HCT116 (cell line): ENCODE results near the gene PPP6R3. TPM values are rescaled to one million over a fixed set of nuclear protein-coding genes. Genes with fewer than 3 reads are reported as not detected.

Source experiments
- ATAC-seq: fragments of 200-7000 bp; cut with Tn5 transposase; 2 replicates; pipeline ENCODE4 v1.9.1; 2020; ENCODE audit warnings: mild to moderate bottlenecking, moderate library complexity
- BruUV-seq: library from RNA; stranded (reverse); fragments of 400-500 nt; replicated peaks from 2 replicates; lab custom pipeline; 2021; lab: Mats Ljungman, UMichigan
- CTCF ChIA-PET: fragments of 300-600 bp; sonication (Branson Sonifier 250); formaldehyde crosslinking; loops from one replicate; lab custom pipeline; 2021; ENCODE audit warnings: antibody characterized with exemption; lab: Charles Lee
- POLR2A ChIA-PET: fragments of 300-600, 350-600 bp; sonication (Branson Sonifier 250); formaldehyde crosslinking; loops from one replicate; lab custom pipeline; 2021; ENCODE audit warnings: antibody characterized with exemption; lab: Charles Lee
- RAD21 ChIA-PET, 2 experiments: fragments of 300-600 bp; sonication (Branson Sonifier 250); formaldehyde crosslinking; loops; one replicate each; lab custom pipeline; 2023; ENCODE audit warnings: low total read pairs in 2 of 2; ENCODE audit not compliant: uncharacterized antibody in 2 of 2, unreplicated experiment in 2 of 2, low non-redundant PET in 1 of 2; lab: Charles Lee
- DNase-seq: peaks from one replicate; pipeline ENCODE4 v3.0.0-alpha.2; 2010; ENCODE audit warnings: low read depth, low spot score
- H2AFZ ChIP-seq: fragments of 200-600 bp; shearing (Covaris generic), sonication (generic); 2 replicates; pipeline ENCODE4 v1.6.1; 2017; ENCODE audit warnings: low read depth, mixed run types, mixed read lengths, antibody characterized with exemption, low read length; ENCODE audit not compliant: poor library complexity, severe bottlenecking
- H3K27ac ChIP-seq: 2 replicates; pipeline ENCODE4 v1.5.1; 2012; ENCODE audit warnings: low read depth, low read length
- H3K27me3 ChIP-seq: fragments of 200-600 bp; sonication (generic); 2 replicates; pipeline ENCODE4 v1.6.1; 2016; ENCODE audit warnings: mixed run types, low read length, mixed read lengths; ENCODE audit not compliant: insufficient read depth
- H3K36me3 ChIP-seq, 2 experiments: fragments of 200-500 bp in 1 of 2; fragments of 200-600 bp in 1 of 2; sonication (Bioruptor generic) in 1 of 2; sonication (generic) in 1 of 2; 2 replicates each; pipeline versions ENCODE4 v1.5.1 to v1.6.1; 2014 to 2016; ENCODE audit warnings: low read length in 2 of 2, inconsistent platforms in 1 of 2, mixed read lengths in 1 of 2, mixed run types in 1 of 2; ENCODE audit not compliant: insufficient read depth in 2 of 2, control insufficient read depth in 1 of 2
- H3K4me1 ChIP-seq, 2 experiments: fragments of 200-600 bp in 1 of 2; sonication (generic) in 1 of 2; 2 replicates each; pipeline versions ENCODE4 v1.5.1 to v1.6.1; 2012 to 2017; ENCODE audit warnings: low read length in 2 of 2, inconsistent platforms in 1 of 2, mild to moderate bottlenecking in 1 of 2, mixed read lengths in 1 of 2, mixed run types in 1 of 2, moderate library complexity in 1 of 2; ENCODE audit not compliant: insufficient read depth in 2 of 2, control insufficient read depth in 1 of 2
- H3K4me2 ChIP-seq: fragments of 200-600 bp; sonication (generic); 2 replicates; pipeline ENCODE4 v1.6.1; 2017; ENCODE audit warnings: mixed run types, low read length, mixed read lengths
- H3K4me3 ChIP-seq, 2 experiments: fragments of 200-600 bp in 1 of 2; sonication (generic) in 1 of 2; replicated peaks in 1 of 2; 2 replicates each; pipeline ENCODE4 v1.5.1; 2011 to 2016; ENCODE audit warnings: low read length in 2 of 2, control low read depth in 1 of 2, low read depth in 1 of 2, mild to moderate bottlenecking in 1 of 2, mixed read lengths in 1 of 2, mixed run types in 1 of 2
- H3K79me2 ChIP-seq: fragments of 200-600 bp; sonication (generic); 2 replicates; pipeline ENCODE4 v1.6.1; 2017; ENCODE audit warnings: mild to moderate bottlenecking, mixed run types, low read length, moderate library complexity, mixed read lengths; ENCODE audit not compliant: insufficient read depth
- H3K9ac ChIP-seq: fragments of 200-600 bp; sonication (generic); 2 replicates; pipeline ENCODE4 v1.6.1; 2016; ENCODE audit warnings: low read length, mixed read lengths
- H3K9me2 ChIP-seq: fragments of 200-600 bp; sonication (generic), shearing (Covaris generic); 2 replicates; pipeline ENCODE4 v1.6.1; 2017; ENCODE audit warnings: mixed run types, mild to moderate bottlenecking, moderate library complexity; ENCODE audit not compliant: insufficient read depth
- H3K9me3 ChIP-seq, 2 experiments: fragments of 200-500 bp in 1 of 2; fragments of 200-600 bp in 1 of 2; sonication (Bioruptor generic) in 1 of 2; sonication (generic) in 1 of 2; 2 replicates each; pipeline ENCODE4 v1.6.1; 2014 to 2017; ENCODE audit warnings: low read length in 2 of 2, mixed read lengths in 2 of 2, inconsistent platforms in 1 of 2, low read depth in 1 of 2, mild to moderate bottlenecking in 1 of 2, mixed run types in 1 of 2, moderate library complexity in 1 of 2; ENCODE audit not compliant: control insufficient read depth in 1 of 2, insufficient read depth in 1 of 2
- H4K20me1 ChIP-seq: fragments of 200-600 bp; sonication (generic), shearing (Covaris generic); 2 replicates; pipeline ENCODE4 v1.6.1; 2017; ENCODE audit warnings: mixed run types, mild to moderate bottlenecking, moderate library complexity; ENCODE audit not compliant: insufficient read depth
- CBX3 ChIP-seq: IDR thresholded peaks from 2 replicates; pipeline ENCODE4 v1.6.1; 2012; ENCODE audit warnings: low read depth
- CEBPB ChIP-seq: IDR thresholded peaks from 2 replicates; pipeline ENCODE4 v1.6.1; 2012; ENCODE audit warnings: low read depth
- EZH2 ChIP-seq: fragments of 200-600 bp; sonication (generic); IDR thresholded peaks from 2 replicates; pipeline ENCODE4 v1.6.1; 2017; ENCODE audit warnings: antibody characterized with exemption, mixed run types
- EZH2phosphoT487 ChIP-seq: fragments of 200-600 bp; IDR thresholded peaks from 2 replicates; pipeline ENCODE4 v1.6.1; 2018; ENCODE audit warnings: antibody characterized with exemption, borderline replicate concordance
- POLR2A ChIP-seq: IDR thresholded peaks from 2 replicates; pipeline ENCODE4 v1.7.0; 2011; ENCODE audit warnings: borderline replicate concordance; ENCODE audit not compliant: insufficient read depth, insufficient read length; ENCODE audit errors: extremely low read depth
- RAD21 ChIP-seq: IDR thresholded peaks from 2 replicates; pipeline ENCODE4 v1.6.1; 2012; ENCODE audit warnings: low read depth, mild to moderate bottlenecking
- SIN3A ChIP-seq: IDR thresholded peaks from 2 replicates; pipeline ENCODE4 v1.6.1; 2012; ENCODE audit warnings: low read depth
- TCF7L2 ChIP-seq: IDR thresholded peaks from 2 replicates; pipeline ENCODE4 v1.7.0; 2011; ENCODE audit warnings: borderline replicate concordance, inconsistent platforms; ENCODE audit not compliant: insufficient read depth, insufficient read length; ENCODE audit errors: extremely low read depth
- ZFX ChIP-seq: fragments of 450-650 bp; IDR thresholded peaks from 2 replicates; pipeline ENCODE4 v1.6.1; 2017
- ZNF274 ChIP-seq: fragments of 200-500 bp; sonication (Bioruptor generic); IDR thresholded peaks from 2 replicates; pipeline ENCODE4 v1.6.1; 2014; ENCODE audit warnings: mild to moderate bottlenecking, low read depth, low read length, inconsistent platforms
- intact Hi-C: fragments of 100-400 bp; cut with micrococcal nuclease; formaldehyde crosslinking; loops from 2 replicates; pipeline ENCODE4 v1.10.0; 2022
- total RNA-seq: library from RNA; stranded (reverse); gene quantifications from one replicate; pipeline ENCODE4 v1.2.1, GENCODE V29; 2021; ENCODE audit not compliant: unreplicated experiment
- TF ChIP-seq, protein P1 (sequence below): IDR thresholded peaks from 2 replicates; pipeline ENCODE4 v1.6.1; 2012

The PPP6R3 gene
- total RNA-seq, 1 experiment from 2014 or later: 113 TPM

DNA sequence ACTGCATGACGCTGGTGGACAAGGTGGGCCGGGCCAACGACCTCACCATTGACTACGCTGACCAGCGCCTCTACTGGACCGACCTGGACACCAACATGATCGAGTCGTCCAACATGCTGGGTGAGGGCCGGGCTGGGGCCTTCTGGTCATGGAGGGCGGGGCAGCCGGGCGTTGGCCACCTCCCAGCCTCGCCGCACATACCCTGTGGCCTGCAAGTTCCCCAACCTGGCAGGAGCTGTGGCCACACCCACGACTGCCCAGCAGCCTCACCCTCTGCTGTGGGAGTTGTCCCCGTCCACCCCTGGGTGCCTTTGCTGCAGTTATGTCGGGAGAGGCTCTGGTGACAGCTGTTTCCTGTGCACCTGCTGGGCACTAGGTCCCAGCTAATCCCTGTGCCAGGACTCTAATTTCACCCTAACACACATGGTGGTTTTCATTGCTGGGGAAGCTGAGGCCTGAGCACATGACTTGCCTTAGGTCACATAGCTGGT lies 49.0 kb upstream of the PPP6R3 start:
- ChIA-PET RAD21 (no interaction called here), CTCF (no interaction called here)

DNA sequence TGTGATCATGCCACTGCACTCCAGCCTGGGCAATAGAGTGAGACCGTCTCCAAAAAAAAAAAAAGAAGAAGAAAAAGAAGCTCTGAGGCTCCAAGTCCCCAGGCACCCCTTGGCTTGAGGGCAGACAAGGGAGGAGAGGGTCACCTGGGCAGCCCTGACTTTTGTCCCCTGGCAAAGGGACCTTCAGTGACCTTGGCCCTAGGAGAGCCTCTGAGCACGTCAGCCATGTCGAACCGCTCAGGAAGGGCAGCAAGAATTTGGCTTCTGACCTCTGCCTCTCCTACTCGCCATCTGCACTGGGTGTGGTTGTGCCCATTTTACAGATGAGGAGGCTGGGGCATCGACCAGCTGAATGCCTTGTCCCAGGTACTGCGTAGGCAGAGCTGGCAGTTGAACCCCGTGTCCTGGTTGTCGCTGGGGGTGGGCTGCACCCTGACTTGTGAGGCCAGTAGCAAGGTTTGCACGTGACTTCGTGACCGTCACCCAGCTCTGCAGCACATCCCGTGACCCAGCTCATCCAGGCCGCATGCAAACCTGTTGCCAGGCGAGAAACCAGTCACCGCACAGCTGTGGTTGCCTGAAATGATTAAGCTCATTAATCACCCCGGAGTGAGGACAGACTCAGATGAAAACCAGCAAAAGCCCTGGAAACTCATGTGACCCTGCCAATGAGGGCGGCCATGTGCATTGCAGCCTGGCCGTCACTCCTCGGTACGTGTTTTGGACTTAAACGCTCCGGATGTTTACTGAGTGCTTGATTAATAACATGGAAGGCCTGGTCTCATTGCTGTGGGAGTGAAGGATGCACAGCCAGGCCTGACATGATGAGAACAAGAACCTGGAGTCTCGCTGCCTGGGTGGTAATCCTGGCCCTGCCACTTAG lies 47.7 kb upstream of the PPP6R3 start:
- no peak overlapping the region for H3K9ac ChIP-seq
- no peak overlapping the region for H3K4me3 ChIP-seq
- no peaks in the 10 kb centered on the region for H3K9me3 ChIP-seq
- H3K27ac ChIP-seq: no peak overlapping the region
- TF ChIP-seq ZNF274 (no peak), CEBPB (no peak), EZH2phosphoT487 (no peak), CBX3 (no peak)
- TF ChIP-seq, protein P1, sequence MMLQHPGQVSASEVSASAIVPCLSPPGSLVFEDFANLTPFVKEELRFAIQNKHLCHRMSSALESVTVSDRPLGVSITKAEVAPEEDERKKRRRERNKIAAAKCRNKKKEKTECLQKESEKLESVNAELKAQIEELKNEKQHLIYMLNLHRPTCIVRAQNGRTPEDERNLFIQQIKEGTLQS: no peak
- POLR2A ChIA-PET: no interaction called here
- no peaks in the 10 kb centered on the region for H3K79me2 ChIP-seq
- peaks cover 19 to 23% of the 10 kb centered on the region in 2 experiments; a peak in 3 of 4 replicates for H3K36me3 ChIP-seq
- DNase-seq (no peak), ATAC-seq (no peak)
- H3K9me2 ChIP-seq: no peaks in the 10 kb centered on the region
- H3K4me2 ChIP-seq: no peak overlapping the region
- RAD21 ChIA-PET: no interaction called here
- no peaks in the 10 kb centered on the region for H4K20me1 ChIP-seq
- no TSS peak for BruUV-seq
- H3K27me3 ChIP-seq: no peaks in the 10 kb centered on the region
- H2AFZ ChIP-seq: no peak overlapping the region
- H3K4me1 ChIP-seq: no peaks in the 10 kb centered on the region
- CTCF ChIA-PET: no interaction called here
- intact Hi-C loops: no loop called here

More for the DNA sequence above, 49.0 kb upstream of the PPP6R3 start:
- intact Hi-C loops: no loop called here
- no peaks in the 10 kb centered on the region for H3K79me2 ChIP-seq
- H3K4me2 ChIP-seq: no peak overlapping the region
- no peak overlapping the region for H2AFZ ChIP-seq
- no peaks in the 10 kb centered on the region for H3K9me3 ChIP-seq
- H3K9ac ChIP-seq: no peak overlapping the region
- H3K27ac ChIP-seq: no peak overlapping the region
- TF ChIP-seq ZFX (no peak), EZH2 (no peak), SIN3A (no peak), RAD21 (no peak), POLR2A (no peak), TCF7L2 (no peak)
- H4K20me1 ChIP-seq: no peaks in the 10 kb centered on the region
- H3K36me3 ChIP-seq: peaks cover 20 to 23% of the 10 kb centered on the region in 2 experiments; a peak in 3 of 4 replicates
- no peak for DNase-seq
- no peak overlapping the region for H3K4me3 ChIP-seq
- H3K4me1 ChIP-seq: no peaks in the 10 kb centered on the region
- no peaks in the 10 kb centered on the region for H3K27me3 ChIP-seq
- BruUV-seq: no TSS peak
- POLR2A ChIA-PET: no interaction called here
- no peak for ATAC-seq
- no peaks in the 10 kb centered on the region for H3K9me2 ChIP-seq
